ENCODE results near the gene FKBP5.

- no peak for TF ChIP-seq CBFB (CRISPR knock-in tag; IDR thresholded peaks at IDR 0.05)
- TF ChIP-seq EHMT2 (IDR thresholded peaks at IDR 0.05): no peak
- no peak for TF ChIP-seq HMBOX1 (IDR thresholded peaks at IDR 0.05)
- no peak for TF ChIP-seq CTCF (IDR thresholded peaks at IDR 0.05 in 2 of 3, conservative IDR thresholded peaks at IDR 0.05 in 1 of 3; ENCODE audit: insufficient read depth in 2 of 3, low read depth in 1 of 3, low read length in 3 of 3)
- no peak for TF ChIP-seq EP400 (IDR thresholded peaks at IDR 0.05)
Observed at GRCh38 chr6:35718911-35719381, 30.2 kb upstream of the FKBP5 start.
